Measurements from ENCODE around the gene CILP. TPM values are rescaled to one million over a fixed set of nuclear protein-coding genes. Genes with fewer than 3 reads are reported as not detected.
"Not testable (repeated sequence)": the region's sequence is repeated elsewhere in the genome, so short reads cannot be mapped to it uniquely, and the experiment has no call there.

CILP gene, protein sequence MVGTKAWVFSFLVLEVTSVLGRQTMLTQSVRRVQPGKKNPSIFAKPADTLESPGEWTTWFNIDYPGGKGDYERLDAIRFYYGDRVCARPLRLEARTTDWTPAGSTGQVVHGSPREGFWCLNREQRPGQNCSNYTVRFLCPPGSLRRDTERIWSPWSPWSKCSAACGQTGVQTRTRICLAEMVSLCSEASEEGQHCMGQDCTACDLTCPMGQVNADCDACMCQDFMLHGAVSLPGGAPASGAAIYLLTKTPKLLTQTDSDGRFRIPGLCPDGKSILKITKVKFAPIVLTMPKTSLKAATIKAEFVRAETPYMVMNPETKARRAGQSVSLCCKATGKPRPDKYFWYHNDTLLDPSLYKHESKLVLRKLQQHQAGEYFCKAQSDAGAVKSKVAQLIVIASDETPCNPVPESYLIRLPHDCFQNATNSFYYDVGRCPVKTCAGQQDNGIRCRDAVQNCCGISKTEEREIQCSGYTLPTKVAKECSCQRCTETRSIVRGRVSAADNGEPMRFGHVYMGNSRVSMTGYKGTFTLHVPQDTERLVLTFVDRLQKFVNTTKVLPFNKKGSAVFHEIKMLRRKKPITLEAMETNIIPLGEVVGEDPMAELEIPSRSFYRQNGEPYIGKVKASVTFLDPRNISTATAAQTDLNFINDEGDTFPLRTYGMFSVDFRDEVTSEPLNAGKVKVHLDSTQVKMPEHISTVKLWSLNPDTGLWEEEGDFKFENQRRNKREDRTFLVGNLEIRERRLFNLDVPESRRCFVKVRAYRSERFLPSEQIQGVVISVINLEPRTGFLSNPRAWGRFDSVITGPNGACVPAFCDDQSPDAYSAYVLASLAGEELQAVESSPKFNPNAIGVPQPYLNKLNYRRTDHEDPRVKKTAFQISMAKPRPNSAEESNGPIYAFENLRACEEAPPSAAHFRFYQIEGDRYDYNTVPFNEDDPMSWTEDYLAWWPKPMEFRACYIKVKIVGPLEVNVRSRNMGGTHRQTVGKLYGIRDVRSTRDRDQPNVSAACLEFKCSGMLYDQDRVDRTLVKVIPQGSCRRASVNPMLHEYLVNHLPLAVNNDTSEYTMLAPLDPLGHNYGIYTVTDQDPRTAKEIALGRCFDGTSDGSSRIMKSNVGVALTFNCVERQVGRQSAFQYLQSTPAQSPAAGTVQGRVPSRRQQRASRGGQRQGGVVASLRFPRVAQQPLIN
- total RNA-seq (2014; rRNA removed; shearing (Covaris generic)), result 0.02 TPM in 1 of 2 replicates, not detected in the other

DNA sequence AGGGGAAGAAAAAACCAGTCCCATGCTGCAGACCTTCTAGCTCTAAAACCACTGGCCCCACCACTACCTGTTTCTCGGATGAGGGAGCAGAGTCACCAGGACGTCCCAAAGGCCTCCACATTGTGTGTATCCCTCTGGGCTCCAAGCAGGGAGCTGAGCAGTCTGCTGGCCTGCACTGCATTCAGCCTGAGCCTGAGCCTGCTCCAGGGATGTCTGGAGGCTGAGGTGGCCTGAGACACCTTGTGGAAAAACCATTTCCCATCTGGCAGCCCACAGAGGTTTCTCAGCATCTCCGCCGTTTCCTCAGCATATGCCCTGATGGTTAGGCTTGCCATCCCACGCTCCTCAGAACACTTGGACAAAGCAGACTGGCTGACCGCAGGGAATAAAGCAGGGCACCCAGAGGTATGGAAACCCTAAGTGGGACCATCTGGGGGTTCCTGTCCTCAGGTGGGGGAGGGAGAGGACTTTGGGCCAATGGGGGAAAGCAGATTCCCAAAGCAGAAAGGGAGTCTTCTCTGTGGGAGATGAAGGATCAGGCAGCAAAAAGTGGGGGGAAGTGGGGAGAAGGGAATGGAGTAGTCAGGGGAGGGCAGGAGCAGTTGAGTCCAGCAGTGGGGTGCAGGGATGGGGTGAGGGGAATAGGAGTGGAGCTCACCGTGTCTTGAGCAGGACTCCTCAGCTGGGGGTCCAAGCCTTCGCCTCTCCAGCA, at the start of gene CILP:
TSS of gene CILP (minus strand) at position 704 of the 712 bp plus-strand sequence. CDS start 1,718 bp downstream, outside the sequence.
- DNase-seq (ENCODE audit: low read depth), result no peak

DNA sequence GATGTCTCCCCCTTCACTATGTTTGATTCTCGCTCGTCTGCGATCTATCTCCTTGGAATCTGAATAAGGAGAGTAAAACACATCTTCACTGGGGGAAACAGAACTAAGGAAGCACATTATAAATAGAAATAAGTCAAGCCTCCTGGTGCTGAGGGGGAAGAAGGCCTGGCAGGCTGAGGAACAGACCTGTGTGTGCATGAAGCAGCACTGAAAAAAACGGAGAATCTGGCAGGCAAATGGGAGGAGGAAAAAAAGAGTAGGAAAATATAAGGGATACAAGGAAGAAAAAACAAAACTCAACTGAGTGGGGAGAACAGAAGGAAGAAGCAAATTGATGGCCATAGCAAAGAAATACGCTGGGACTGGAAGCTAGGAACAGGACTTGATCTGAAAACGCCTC, 49.7 kb upstream of the CILP start:
- DNase-seq (ENCODE audit: low read depth), result no peak

DNA sequence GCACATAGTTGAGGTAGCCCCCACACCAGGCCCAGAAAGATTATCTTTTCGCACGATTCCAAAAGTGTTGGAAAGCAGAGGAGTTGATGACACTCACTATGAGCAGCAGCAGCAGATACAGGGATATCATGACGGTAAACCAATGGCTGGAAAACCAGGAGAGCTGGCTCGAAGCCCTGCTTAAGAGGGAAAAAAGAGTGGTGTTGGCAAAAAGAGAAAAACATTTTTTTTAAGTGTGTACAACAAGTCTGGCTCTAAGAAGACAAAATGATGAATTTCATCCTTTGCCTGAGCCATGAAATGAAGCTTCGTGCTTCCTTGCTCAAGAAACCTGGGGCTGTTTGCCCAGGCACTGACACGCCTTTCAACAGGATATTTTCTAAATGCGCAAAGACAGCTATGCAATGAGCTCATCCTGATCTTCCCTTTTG, 48.1 kb upstream of the CILP start:
- no peak for DNase-seq (ENCODE audit: low read depth)

DNA sequence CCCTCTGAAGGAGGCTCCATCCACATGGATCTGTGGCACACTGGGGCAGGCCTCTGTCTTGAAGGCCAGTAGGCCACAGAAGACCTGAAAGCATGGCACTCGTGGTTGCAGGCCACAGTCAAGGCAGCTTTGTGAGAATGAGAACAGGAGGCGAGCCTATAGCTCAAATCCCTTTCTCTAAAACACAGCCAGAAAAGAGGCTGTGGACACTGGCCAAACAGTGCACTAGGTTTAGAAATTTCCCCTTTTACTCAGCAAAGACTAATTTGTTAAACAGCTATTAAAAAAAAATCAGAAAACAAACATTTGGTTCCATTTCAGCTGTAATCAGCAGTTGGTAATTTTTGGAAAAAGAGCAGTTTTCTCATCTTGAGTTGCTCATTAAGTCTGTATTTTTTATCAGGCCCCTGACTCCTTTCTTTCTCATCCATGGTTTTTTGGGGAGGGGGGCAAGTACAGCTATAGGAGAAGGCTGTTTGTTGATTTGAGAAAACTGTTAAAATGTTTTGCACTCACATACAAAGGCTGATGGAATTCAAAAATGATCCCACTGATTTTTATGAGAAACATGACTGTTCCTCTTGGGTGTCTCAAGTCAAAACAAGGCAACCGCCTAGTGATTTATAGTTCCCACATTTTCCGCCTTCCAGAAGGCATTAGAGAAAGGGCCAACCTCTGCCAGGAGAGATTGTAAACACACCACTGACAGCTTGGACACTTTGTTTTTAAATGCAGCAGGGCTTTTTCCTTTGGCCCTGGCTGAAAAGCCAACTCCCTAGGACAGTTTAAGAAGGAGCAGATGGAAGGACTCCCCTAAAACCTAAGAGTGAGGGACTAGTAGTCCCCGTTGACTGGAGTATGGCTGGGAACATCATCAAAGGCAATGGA, 47.3 kb upstream of the CILP start:
- DNase-seq (ENCODE audit: low read depth), result peak; percentile 72

DNA sequence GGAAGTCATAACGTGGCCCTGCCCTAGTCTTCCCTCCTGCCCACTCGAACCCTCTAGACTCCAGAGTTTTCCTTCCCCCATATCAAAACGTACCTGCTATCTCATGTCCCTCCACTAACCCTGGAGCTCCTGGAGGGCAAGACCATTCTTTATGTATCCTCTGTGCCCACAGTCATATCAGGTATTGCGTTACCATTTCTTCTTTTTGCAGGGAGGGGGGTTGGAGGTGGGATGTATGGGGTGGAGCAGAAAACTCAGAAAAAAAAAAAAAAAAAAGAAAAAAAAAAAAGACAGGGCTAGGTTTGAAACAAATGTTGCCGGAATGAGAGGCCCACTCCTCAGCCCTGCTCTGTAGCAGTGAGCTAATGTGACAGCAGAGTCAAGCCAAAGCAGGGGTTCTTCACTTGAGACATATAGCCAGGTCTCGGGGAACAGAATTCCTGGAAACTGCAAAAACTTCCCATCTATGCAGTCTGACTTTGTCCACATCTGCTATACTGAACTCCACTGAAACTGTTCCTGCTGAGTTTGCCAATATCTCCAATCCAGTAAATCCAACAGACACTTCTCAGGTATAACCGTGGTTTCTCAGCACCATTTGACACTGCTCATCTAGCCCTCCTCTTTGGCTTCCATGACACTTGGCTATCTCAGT, 44.3 kb upstream of the CILP start:
- no peak for DNase-seq (ENCODE audit: low read depth)

DNA sequence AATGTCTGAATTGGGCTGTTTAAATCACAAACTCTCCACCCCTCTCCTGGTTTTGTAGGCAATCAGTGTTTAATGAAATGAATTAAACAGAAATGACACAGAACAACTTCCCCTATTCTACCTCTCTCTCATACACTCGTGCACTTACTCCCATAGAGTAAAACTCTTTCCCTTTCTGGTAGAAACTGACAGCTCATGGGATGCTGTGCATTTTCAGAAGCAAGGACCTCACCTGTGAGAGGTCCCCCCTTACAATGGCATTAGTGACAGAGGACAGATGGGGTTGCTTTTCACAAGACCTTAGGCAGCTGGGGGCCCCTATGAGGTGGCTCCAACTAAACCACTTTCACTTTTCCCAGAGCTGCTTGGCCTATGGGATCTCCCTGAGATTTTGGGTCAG, 43.5 kb upstream of the CILP start:
- no peak for DNase-seq (ENCODE audit: low read depth)

DNA sequence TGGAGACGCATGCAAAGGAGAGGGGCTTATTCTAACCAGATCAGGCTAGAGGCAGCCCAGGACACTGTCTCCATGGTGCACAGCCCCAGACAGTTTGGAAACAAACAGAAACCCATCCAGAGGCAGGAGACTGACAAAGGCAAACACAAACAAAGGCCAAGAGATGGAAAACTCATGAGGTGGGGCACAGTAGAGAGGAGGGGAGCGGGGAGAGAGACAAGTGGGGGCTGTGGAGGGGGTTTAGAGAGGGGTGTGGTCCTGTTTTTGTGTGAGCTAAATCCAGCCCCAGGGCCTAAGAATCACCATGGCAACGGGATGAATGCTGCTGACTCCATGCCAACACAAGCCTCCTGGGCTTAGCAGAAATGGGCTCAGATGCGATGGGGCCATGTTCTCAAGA, 43.1 kb upstream of the CILP start:
- no peak for DNase-seq (ENCODE audit: low read depth)

DNA sequence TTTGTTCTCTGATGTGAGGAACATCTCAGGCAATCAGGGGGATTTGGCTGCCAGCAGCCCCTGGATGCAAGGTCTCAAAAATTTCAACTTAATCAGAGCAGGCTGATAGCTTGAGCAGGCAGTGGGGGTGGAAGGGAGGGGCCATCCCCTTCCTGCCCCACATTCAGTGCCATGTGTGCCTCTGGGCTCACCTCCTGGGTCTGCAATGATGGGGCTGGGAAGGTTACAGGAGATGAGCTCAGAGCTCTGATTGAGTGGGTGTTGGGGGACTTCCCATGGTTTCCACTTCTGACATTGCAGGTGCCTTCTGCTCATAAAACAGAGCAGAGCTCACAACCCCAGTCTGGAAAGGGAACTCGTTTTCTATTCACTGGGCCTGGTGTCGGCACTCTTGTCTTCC, 38.4 kb upstream of the CILP start:
- no peak for DNase-seq (ENCODE audit: low read depth)

DNA sequence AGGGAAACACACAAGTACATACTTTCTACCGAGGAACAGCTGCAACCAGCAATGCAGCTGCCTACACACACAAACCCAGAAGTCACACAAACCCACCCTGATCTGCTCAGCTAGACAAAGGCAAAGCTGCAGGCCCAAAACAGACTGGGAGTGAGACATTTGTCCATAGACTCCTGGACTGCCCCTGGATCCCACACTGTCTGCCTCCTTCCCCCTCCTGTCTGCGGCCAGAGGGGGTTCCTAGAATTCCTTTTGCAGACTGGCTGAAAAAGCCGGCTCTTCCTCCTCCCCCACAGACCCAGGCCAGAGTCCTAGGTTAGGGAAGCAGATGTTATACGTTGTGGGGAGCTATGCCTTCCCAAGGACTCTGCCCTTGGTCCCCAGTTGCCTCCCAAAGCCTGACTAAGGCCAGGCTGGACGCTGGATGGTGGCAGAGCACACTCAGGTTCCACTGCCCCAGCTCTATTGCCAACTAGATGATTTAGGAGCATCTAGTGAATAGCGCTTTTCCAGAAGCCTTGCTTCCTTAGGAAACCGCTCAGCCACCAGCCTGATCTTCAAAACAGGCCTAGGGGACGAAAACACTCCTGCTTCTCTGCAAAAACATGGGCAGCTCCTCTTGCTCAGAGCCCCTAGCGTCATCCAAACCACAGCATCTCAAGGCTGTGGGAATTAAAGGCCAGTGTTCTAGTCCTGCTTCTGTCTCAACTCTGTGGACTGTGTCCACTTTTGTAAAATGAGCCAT, 37.4 kb upstream of the CILP start:
- DNase-seq (ENCODE audit: low read depth), result no peak

DNA sequence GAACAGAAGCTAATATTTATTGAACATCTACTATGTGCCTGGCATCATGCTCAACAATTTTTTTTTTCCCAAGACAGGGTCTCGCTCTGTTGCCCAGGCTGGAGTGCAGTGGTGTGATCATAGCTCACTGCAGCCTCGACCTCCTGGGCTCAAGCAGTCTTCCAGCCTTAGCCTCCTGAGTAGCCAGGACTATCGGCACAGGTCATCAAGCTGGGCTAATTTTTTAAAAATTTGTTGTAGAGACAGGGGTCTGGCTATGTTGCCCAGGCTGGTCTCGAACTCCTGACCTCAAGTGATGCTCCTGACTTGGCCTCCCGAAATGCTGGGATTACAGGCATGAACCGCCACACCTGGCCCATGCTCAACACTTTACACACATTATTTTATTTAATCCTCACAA, 35.7 kb upstream of the CILP start:
- DNase-seq (ENCODE audit: low read depth), result no peak

DNA sequence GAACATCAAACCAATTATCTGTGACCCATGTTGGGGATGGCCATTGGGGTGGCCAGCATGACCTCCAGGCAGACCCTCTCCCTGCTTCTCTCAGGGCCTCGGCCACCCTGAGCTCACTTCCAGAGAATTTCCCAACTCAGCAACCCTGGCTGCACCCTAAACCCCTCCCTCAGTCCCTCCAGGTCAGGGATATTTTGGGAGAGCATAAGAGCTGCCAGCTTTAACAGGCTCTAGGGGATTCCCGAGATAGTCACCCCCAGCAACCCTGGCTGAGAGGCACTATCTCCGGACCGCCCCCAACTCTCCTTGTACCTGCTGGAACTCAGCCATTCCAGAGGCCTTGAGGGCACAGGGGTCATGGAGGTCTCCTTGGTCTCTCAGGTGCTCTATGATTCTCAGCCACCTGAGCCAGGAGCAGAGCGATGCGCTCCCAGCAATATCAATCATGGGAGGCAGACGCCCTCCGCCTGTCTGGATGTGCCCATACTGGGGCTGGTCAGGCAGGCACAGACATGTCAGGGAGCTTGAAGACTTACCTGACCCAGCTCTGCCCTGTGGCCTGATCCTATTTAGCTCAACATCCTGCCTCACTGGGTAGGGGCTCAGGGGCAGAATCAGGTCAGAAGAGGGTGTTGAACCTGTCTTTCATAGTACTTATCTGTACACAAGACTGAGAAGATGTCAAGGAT, 34.9 kb upstream of the CILP start:
- DNase-seq (ENCODE audit: low read depth), result no peak

DNA sequence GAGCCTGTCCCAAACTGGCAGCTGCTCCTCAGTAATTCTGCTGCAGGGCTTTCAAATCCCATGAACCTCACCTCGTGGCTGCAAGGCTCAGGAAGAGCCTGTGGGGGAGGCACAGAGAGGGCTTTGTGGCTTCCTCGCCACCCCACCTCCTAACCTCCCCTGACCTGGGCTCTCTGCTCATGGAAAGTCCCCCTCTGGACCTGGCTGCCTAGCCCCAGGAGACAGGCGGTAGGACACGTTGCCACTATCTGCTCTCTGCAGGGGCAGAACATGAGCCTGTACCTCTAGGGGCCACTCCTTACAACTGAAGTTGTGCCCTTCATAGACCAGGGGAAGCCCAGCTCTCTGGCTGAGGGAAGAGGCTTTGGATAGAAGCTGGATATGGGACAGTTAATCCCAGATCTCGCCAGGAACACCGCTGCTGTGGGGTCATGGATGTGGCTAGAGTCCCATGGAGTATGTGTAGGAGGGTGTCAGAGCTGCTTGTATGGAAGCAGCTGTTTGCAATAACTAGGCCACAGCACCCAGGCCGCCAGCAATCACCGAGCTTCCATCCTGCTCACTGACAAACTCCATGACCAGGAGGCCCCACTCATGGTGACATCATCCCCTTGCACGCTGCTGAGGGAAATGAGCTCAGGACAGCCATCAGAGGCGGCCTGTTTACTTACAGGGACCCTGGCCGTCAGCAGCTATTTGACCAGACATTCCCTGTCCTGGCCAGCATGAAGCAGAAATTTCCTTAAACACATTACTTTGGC, 34.0 kb upstream of the CILP start:
- no peak for DNase-seq (ENCODE audit: low read depth)

DNA sequence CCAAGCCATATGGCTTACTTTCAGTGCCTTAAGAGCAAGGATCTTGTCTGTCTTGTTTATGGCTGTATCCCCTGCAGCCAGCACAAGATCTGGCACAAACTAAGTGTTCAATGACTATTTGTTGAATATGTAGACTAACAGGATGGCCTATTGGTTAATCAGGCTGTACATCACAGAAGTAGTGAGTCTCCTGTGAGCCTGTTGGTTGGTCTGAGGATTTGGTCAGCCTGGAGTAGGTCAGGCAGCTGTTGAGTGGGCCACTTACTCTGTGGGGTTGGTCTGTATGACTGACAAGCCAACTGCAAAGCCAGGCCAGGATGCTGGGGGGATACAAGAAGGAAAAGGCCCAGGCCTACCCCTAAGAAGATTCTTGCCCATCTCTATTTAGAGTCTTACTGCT, 33.4 kb upstream of the CILP start:
- no peak for DNase-seq (ENCODE audit: low read depth)

DNA sequence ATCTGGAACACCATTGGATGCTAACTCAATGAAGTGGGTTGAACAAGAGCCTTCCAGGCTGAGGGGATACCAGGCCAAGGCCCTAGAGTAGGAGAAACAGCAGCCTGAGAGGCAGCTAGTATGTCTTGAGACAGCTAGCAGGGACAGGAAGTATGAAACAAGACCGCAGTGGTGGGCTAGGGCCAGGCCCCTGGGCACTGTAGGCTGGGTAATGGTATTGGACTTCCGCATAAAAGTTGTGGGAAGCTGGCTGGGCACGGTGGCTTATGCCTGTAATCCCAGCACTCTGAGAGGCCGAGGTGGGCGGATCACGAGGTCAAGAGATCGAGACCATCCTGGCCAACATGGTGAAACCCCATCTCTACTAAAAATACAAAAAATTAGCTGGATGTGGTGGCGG, 25.2 kb upstream of the CILP start:
- not testable (repeated sequence) for DNase-seq (ENCODE audit: low read depth)

DNA sequence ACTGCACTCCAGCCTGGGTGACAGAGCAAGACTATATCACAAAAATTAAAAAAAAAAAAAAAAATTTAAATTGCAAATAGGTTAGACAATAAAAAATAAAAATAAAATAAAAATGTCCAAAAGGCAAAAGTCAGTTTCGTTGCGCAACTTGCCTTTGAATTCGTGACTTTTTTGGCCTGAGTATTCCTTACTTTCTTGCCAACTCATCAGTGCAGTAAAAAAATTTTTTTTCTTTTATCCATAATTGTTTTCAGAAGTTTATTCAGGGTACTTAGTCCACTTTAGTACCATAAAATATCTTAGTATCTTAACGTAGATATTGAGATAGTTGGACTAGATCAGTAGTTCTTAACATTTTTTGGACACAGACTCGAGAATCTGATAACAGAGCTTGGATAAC, 22.4 kb upstream of the CILP start:
- DNase-seq (ENCODE audit: low read depth), result no peak

DNA sequence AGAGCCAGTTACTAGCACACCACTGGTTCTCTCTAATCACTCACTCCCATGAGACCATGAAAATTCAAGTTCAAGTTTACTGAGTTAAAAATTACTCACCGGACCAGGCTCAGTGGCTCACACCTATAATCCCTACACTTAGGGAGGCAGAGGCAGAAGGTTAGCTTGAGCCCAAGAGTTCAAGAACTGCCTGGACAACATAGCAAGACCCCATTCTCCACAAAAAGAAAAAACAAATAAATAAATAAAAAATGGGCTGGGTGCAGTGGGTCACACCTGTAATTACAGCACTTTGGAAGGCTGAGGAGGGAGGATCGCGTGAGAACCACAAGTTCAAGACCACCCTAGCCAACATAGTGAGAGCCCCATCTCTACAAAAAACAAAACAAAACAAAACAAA, 21.2 kb upstream of the CILP start:
- no peak for DNase-seq (ENCODE audit: low read depth)

DNA sequence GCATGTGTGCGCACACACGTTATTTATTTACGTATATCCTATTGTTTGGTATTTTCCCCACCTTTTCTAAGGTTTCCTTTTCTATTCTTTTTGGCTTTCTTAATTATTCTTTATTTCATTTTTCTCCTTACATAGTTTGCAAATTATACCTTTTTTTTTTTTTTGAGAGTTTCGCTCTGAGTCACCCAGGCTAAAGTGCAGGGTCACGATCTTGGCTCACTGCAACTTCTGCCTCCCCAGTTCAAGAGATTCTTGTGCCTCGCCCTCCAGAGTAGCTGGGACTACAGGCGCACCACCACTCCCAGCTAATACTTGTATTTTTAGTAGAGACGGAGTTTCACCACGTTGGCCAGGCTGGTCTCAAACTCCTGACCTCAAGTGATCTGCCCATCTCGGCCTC, 20.0 kb upstream of the CILP start:
- DNase-seq (ENCODE audit: low read depth), result no peak

DNA sequence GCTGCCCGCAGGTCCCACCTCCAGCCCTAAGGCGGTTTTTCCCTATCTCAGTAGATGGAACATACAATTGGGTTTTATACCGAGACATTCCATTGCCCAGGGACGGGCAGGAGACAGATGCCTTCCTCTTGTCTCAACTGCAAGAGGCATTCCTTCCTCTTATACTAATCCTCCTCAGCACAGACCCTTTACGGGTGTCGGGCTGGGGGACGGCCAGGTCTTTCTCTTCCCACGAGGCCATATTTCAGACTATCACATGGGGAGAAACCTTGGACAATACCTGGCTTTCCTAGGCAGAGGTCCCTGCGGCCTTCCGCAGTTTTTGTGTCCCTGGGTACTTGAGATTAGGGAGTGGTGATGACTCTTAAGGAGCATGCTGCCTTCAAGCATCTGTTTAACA, 15.6 kb upstream of the CILP start:
- DNase-seq (ENCODE audit: low read depth), result not testable (repeated sequence)
